SH-SY5Y (cell line): ENCODE measurements around the gene DOCK9.

Experiments
- GATA2 ChIP-seq: IDR thresholded peaks from 2 replicates; pipeline ENCODE4 v1.6.1; 2011; ENCODE audit warnings: mild to moderate bottlenecking, low read depth, low read length
- GATA3 ChIP-seq: IDR thresholded peaks from 2 replicates; pipeline ENCODE4 v1.6.1; 2011; ENCODE audit warnings: low read depth, mild to moderate bottlenecking, low read length, moderate library complexity

DOCK9 gene

GRCh38 chr13:98951266-98951665 lies 26.6 kb downstream of the DOCK9 start:
- TF ChIP-seq GATA3 = no peak
- no peak for TF ChIP-seq GATA2

- TF ChIP-seq GATA3 (no peak), GATA2 (no peak)
These were observed 27.2 kb downstream of the DOCK9 start for GRCh38 chr13:98950705-98951104.

- peak; percentile 64; the same call in 1 of the 2 replicates for TF ChIP-seq GATA2
- peak; percentile 66 for TF ChIP-seq GATA3
These were observed 29.9 kb downstream of the DOCK9 start for GRCh38 chr13:98947925-98948324.

GRCh38 chr13:98945863-98946605 lies 31.8 kb downstream of the DOCK9 start:
- TF ChIP-seq GATA2 = no peak
- no peak for TF ChIP-seq GATA3

- TF ChIP-seq GATA2 = no peak
- TF ChIP-seq GATA3 = no peak
These were observed 33.5 kb downstream of the DOCK9 start for GRCh38 chr13:98944336-98944735.

- TF ChIP-seq GATA3 (no peak), GATA2 (no peak)
These were observed 34.9 kb downstream of the DOCK9 start for GRCh38 chr13:98942997-98943396.

- no peak for TF ChIP-seq GATA2
- TF ChIP-seq GATA3 = no peak
These were observed 35.4 kb downstream of the DOCK9 start for GRCh38 chr13:98942485-98942884.

- TF ChIP-seq GATA3 (no peak), GATA2 (no peak)
These were observed 36.3 kb downstream of the DOCK9 start for GRCh38 chr13:98941536-98941935.

- no peak for TF ChIP-seq GATA3
- TF ChIP-seq GATA2 = no peak
These were observed 36.7 kb downstream of the DOCK9 start for GRCh38 chr13:98941126-98941525.

GRCh38 chr13:98940325-98941001 lies 37.4 kb downstream of the DOCK9 start:
- TF ChIP-seq GATA3 (no peak), GATA2 (no peak)

GRCh38 chr13:98939660-98940191 lies 38.1 kb downstream of the DOCK9 start:
- TF ChIP-seq GATA3 (no peak), GATA2 (no peak)

- TF ChIP-seq GATA3 (no peak), GATA2 (no peak)
These were observed 39.1 kb downstream of the DOCK9 start for GRCh38 chr13:98938801-98939200.

GRCh38 chr13:98937911-98938381 lies 39.9 kb downstream of the DOCK9 start:
- TF ChIP-seq GATA3 (no peak), GATA2 (no peak)

- TF ChIP-seq GATA3 = no peak
- no peak for TF ChIP-seq GATA2
These were observed 43.6 kb downstream of the DOCK9 start for GRCh38 chr13:98934243-98934642.

- TF ChIP-seq GATA3 = no peak
- TF ChIP-seq GATA2 = no peak
These were observed 47.7 kb downstream of the DOCK9 start for GRCh38 chr13:98930151-98930591.
